Right lung (tissue), 10 donors: ENCODE data around the gene TMEFF2. TPM values are rescaled to one million over a fixed set of nuclear protein-coding genes. Genes with fewer than 3 reads are reported as not detected.

Experiments used
- DNase-seq, 2 donors: peaks; one replicate each; pipeline ENCODE4 v3.0.0-alpha.2; 2013
- long read RNA-seq, 8 donors: transcript quantifications; one replicate each; lab custom pipeline, GENCODE V29; 2026
- polyA plus RNA-seq, 5 donors: library from polyadenylated mRNA; unstranded; fragments of 120-200 nt; gene quantifications; one replicate each; pipeline versions ENCODE4 v1.2.1 to v1.2.3, GENCODE V29; 2013; ENCODE audit warnings: inconsistent platforms in 1 of 5, low replicate concordance in 1 of 5; ENCODE audit not compliant: insufficient read length in 5 of 5, insufficient read depth in 1 of 5

TMEFF2 gene, protein sequence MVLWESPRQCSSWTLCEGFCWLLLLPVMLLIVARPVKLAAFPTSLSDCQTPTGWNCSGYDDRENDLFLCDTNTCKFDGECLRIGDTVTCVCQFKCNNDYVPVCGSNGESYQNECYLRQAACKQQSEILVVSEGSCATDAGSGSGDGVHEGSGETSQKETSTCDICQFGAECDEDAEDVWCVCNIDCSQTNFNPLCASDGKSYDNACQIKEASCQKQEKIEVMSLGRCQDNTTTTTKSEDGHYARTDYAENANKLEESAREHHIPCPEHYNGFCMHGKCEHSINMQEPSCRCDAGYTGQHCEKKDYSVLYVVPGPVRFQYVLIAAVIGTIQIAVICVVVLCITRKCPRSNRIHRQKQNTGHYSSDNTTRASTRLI
- 1 to 10 TPM in 2 of 5 donors, under 1 TPM in 3; 0.25 to 1.4 (median 0.72) TPM for polyA plus RNA-seq
- long read RNA-seq, donor 1, partial matches to known transcripts: 0 of 2 reads
- long read RNA-seq, donor 1, other reads (novel, unspliced or antisense): 0 of 2 reads
- long read RNA-seq, donor 2: 0 reads
- long read RNA-seq, donor 3: 0 reads
- long read RNA-seq, donor 4: 0 reads
- long read RNA-seq, donor 5: 0 reads
- long read RNA-seq, donor 6: 0 reads
- long read RNA-seq, donor 7, partial matches to known transcripts: 0 of 1 reads
- long read RNA-seq, donor 7, other reads (novel, unspliced or antisense): 0 of 1 reads
- long read RNA-seq, donor 8: 0 reads

DNA sequence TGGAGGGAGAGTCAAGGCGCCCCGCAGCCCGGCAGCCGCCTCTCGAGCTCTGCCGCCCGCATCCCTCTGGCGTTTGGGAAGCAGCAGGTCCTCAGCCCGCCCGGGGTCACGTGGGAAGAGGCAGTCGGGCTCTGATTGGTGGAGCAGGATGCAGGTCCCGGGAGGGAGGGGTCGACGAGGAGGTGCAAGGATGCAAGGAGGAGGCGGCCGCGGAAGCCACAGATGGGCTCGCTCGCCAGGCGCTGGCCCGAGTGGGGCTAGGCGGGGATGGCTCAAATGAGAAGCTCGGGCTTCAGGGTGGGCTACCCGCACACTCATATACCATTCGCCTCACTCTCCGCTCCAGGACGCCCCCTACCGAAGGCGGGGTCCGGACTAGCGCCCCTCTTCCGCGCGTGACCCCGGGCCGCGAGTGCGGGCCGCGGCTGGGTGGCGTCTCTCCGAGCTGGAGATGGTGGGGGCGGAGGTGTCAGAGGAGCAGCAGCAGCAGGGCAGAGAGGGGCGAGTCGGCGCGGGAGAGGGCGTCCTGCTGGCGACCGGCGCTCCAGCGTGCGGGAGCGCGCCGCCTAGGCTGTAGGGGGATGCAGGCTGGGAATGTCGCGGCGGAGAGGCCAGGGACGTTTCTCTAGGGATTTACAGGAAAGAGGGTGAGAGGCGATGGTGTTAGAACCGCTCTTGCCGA lies at the start of gene TMEFF2:
Gene TMEFF2, minus strand, starts transcription at position 68 of the 682 bp plus-strand sequence. CDS start 409 bp downstream, outside the sequence.
- DNase-seq: peak in 1 of 2 donors; percentile 21

DNA sequence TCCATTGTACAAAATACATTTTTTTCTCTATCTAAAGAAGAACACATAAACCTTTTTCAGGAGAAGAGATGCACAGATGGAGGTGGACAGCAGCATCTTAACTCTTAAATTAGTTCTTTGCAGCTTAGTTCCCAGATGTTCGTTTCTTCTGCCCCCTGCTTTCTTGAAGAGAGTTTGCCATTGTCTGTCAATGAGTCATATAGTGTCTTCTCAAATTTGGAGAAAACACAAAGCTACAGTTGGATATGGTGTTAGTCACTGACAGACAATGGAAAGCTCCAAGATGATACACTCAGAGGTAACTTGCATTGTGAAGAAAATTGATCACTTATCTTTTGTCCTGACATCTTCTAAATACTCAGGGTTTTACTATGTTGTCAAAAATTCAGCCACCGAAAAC lies 48.8 kb upstream of the TMEFF2 start:
- DNase-seq: no peak

DNA sequence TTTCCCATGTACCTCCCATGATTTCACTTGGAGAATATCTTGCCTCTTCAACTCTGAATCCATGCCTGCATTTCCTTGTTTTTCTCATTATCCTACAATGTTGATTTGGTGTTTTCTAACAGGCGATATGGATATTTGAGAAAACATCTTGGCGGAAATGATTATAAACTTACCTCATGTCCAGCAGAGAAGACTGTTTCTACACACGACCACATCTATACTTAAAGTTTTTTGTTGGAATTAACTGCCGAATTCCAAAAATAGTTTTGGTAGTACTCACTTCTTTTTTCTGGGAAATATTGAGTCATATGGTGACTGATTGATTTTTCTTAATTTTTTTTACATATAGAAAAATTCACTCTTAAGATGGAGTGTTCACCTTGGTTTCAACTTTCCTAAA lies 41.4 kb upstream of the TMEFF2 start:
- no peak for DNase-seq

DNA sequence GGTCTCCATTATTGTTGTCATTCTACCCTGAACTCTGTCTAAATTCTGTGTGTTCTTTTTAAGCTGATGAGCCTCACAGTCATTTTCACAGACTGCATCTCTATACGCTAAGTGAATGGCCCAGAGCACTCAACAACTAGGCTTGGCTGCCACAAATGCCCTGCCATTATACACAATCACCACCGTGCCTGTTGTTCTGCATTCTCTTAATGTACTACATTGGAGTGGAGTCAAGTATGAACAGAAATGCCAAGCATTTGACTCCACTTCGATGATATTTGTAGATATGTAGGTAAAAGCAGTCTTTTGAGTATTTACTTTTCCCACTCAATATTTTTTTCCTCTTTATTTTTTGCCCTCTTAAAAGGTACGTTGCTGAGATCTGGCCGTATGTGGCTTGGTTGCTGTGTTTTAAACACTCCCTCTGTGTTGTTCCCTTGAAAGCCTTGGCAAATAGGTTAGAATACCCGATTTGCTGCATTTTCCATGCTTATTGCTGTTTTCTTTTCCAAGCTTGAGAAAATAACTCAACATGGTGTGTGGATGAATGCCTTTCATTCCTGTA lies 36.2 kb upstream of the TMEFF2 start:
- peak; percentile 33 to 42 for DNase-seq

DNA sequence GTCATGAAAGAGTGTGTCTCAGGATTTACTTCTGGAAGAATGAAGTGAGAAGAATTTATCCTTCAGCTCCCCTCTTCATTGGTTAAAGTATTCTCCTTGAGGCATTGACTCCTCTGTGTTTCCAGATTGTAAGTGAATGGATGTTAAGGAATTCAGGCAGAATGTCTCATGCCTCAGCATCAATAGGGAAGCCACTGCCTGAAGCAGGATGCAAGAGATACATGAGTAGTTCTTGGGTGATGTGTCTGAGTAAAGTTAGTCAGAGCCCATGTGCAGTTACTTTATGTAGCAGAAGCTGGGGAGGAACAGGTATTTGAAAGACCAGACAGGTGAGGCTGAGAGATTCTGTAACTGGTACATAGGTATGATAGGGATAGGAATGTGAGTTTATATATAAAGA lies 34.0 kb upstream of the TMEFF2 start:
- DNase-seq: no peak

DNA sequence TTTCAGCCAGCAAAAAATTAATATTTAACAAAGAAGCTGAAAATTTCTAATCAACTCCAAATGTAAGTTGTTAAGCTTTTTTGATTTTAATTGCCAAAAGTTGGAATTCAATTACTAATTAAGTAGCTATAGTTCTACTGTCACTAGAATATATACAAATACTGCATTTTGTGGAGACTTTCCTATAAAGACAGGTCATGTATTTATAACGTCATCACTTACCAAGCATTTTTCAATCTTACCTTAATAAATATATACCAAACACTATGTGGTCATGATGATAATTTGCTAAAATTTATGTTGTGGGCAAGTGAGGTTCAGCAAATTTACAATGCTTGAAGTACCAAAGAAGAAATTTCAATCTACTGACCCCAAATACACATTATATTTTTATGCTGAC lies 24.2 kb upstream of the TMEFF2 start:
- no peak for DNase-seq

DNA sequence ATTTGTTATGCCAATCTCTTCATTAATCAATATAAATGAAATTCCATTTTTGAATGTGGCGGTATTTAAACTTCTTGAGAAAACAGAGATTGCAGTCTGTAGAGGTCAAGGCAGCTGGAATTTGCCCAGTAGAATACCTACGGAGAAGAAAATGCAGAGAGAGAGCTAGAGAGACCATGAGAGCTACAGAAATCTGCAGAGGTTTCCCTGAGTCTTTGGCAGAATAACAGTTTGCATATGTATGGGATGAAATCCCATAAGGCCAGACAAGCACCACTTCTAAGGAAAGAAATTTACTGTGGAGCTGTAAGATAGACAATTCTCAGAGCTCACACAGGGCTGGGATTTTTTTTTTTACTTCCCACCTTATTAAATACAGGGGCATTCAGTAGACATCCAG lies 23.6 kb upstream of the TMEFF2 start:
- no peak for DNase-seq

DNA sequence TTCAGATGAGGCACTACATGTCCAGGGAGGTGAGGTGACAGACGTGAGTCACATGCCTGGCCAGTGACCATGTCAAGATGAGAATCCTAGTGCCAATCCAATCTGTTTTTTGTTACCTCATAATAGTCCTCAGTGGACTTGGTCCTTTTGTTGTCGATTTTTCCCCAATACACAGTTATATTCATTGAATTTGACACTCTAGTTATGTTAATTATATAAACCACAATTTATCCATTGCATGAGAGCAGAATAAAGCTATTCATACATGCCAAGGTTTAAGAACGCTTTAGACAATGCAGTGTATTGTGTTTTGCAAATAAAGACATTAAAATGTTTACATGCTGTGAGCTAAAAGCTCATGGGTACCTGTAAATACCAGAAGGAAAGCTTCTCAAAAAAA lies 21.6 kb upstream of the TMEFF2 start:
- DNase-seq: no peak

DNA sequence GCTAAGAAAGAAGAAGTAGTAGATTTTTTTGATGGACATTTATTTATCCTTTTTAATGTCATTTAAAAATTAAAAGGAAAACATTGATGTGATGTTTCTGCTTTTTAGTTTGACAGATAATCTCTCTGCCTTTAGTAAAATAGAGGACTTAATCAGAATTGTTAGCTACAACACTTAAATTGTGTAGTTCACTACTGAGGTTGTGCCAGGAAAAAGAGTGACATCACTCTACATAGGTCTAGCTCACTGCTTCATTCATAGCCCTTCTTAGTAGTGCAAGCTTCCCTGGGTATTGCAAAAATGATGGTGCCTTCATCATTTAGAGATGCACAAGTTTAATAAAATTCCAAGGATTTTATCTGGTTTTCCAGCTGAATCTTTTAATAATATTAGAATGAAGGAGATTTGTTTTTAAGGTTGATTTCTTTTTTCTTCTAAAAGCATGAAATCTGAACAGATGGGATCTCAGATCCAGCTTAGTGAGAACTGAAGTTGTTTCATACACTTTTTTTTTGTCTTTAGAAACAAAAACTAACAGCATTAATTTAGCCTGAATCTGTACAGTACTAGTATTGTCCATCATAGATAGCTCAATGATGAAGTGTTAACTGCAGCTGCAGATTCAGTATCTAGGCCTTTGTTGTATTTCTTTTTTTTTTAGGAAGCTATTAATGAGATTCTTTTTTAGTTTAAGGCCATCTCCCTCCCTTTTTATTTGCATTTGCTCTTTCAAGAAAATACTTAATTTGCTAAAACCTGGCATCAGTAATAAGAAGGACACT lies 20.6 kb upstream of the TMEFF2 start:
- DNase-seq: no peak

DNA sequence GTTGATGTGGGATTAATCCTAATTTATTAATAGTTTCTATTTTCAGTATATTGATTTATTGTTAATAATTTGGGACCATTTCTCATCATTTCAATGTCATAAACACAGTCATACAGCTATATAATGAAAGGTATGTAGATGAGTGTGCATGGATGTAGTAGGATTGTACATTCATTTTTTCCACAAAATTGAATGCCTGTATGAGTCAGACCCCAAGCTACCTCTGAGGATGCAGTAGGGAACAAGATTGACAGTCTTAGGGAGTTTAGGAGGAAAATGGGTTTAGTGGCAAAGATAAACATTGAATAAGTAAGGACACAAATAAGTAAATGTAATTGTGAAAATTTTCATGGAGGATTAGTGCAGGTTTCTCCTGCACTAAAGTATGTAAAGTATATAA lies 14.1 kb upstream of the TMEFF2 start:
- DNase-seq: no peak

DNA sequence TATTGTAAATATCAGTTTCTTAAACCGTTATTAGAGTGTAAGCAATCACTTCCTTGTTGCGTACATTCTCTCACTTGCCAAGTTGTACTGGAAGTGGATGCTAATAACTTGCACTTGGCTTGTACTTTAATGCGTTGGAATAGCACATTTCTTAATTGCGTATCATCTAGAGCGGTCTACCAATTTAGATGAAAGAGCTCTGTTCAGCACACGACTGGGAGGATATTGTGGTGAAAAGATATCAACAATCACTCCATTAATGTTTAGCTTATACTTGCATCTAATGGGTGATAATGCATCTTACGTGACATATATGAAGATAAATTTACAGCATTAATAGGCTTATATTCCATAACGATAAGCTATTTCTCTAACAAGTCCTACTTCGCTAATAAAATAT lies 11.7 kb upstream of the TMEFF2 start:
- DNase-seq: no peak

DNA sequence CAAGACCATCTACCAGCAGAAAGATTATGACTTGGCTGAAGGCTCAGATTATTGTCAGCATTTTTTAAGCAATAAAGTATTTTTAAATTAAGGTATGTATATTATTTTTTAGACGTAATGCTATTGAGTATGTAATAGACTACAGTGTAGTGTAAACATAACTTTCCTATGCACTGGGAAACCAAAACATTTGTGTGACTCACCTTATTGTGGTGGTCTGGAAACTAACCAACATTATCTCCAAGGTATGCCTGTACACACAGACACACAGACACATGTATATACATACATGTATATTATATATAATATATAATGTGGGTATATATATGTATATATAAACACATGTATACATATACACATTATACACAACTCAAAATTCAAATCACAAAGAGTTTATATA lies 9.1 kb upstream of the TMEFF2 start:
- DNase-seq: no peak

DNA sequence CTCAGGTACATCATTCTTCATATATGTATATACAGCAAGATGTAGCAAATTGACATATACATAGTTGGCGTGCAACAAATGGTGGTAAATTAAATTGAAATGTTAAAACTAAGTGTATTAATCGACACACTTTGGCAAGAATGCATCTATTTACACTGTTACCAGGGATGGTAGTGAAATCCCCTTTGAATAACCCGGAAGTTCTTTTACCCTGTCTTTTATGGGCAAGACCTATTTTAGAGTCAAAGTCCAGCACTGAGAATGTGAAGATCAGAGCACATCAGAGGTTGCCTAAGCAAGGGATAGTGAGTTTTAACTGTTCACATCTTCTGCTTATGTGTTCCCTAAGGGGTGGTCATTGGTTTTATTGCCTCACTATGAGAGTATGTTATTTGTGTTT lies 7.6 kb upstream of the TMEFF2 start:
- no peak for DNase-seq

DNA sequence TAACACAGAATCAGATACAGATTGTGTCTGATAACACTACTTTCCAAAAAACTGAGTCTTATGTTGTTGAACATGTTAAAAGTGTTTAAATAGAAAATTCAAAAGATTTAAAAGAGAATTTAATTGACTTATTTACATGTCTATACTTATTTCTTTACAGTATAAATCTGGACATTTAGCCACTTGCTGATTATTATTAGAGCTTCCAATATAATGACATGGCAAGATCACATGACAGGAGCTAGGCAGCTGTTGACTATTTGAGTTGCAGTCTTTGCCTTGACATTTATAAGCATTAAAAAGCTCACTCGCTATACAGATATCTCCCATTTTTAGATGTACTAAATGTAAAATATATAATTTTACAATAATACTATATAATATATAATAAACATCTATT lies 6.4 kb upstream of the TMEFF2 start:
- no peak for DNase-seq

DNA sequence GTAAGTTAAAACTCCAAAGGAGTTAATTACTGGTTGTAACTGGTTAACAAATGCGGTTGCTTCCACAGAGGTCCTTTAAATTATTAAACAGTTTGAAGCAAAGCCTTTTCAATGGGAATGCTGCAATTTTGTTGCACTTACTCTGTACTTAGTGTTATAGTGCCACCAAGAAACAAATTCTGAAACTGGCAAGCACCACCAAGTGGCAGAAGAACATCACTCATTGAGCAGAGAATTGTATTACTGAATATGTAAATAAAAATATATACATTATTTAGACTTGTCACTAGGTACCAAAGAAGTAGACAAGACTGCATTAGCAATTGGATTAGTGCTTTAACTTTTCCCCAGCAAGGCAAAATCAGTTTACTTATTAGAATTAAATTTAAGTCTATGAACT lies 2.6 kb upstream of the TMEFF2 start:
- DNase-seq: no peak

DNA sequence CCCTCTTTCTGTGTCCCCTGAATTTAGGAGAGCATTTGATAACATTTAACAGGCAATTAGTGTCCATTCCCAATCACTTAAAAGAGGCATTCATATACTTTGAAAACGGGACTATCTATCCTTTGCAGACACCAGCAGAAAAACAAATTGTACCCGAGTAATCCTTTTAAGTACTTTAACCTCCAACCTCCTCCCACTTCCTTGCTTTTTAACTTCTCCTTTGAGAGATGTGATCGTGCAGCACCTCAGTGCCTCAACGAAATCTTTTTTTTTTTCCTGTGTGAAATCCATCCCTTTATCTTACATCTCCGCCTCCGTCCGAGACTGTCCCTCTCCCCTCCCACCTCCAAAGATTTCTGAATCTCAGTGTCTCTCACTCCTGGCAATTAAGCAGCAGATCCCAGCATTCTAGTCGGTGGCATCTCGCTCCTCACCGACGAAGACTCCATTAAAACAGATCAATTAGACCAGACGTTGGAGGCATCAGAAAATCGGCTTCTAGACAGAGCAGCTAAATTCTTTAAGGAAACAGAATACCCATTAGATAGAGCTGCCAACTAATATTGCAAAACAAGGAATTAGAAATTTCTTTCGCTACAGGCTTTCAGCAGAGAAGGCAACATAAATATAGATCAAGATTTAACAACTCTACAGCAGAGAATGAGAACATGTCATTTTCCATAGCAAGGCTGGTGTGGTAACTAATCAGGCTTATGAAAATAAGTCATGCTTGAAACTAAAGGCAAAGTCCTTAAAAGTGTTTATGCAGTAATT lies 1.9 kb upstream of the TMEFF2 start:
- peak in 1 of 2 donors; percentile 9 for DNase-seq

DNA sequence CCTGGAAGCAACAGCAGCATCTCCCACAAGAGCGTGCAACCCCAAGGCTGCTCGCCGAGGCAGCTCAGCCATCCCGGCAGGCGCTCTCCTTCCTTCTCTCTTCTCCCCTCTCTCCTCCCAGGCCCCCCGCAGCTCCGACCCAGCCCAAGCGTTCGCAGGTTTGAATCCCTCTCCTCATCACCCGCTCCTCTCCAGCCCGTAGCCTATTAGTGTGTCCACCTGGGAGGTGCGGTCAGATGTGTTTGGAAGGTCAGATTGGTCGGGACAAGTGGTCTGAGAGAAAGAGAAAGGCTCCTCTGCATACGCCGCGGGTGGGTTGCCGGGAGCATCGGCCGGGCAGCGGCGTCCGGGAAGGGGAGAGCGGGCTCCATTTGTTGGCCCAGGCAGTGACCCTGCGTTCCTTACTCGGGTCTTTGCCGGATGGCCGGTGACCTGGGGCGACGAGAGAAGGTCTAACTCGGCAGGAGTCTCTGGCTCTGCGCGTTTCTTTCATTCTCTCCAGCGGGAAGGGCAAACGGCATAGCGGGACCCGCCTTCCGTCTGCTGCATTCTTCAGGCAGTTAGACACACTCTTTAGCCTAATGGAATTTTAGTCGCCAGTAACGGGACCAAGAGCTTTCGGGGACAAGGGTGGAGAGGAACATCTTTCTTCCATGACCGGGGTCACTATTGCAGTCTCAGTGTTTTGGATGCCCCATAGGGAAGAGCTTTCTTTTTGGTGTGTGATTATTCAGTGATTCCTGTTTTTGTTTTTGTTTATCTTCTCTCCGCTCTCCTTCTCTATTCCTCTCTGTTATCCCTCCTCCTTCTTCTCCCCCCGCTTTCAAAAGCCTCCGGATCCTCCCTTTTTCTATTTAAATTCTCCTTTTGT lies 1.1 kb upstream of the TMEFF2 start:
- peak in 1 of 2 donors; percentile 17 for DNase-seq

DNA sequence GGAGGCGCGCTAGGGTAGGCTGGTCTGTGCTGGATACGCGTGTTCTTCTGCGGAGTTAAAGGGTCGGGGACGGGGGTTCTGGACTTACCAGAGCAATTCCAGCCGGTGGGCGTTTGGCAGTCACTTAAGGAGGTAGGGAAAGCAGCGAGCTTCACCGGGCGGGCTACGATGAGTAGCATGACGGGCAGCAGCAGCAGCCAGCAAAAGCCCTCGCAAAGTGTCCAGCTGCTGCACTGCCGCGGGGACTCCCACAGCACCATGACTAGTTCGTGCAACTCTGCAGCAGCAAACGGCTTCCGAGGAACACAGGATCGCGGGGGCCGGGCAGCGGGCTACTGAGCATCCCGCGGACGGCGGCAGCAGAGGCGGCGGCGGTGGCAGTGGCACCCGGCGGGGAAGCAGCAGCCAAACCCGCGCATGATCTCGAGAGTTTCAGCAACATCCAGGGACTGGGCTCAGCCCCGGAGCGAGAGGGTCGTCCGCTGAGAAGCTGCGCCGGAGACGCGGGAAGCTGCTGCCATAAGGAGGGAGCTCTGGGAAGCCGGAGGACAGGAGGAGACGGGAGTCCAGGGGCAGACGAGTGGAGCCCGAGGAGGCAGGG lies 368 bp downstream of the TMEFF2 start:
- peak in 1 of 2 donors; percentile 11 for DNase-seq

DNA sequence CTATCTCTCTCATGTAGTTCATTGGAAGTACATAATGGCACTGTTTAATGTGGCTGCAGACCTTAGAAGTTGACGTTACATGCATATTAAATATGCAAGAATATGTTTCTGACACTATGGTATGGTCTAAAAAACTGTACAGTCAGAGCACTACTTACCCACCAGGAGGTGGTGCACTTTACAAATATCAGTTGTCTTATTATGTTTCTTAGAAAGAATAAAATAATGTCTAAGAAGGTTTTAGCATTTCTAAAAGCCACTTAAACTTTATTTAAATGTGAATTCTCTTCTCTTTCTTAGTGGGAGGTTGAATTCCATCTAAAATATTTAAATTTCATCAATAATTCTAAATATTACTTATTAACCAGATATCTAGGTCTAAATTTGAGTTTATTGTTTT lies 4.3 kb downstream of the TMEFF2 start:
- DNase-seq: no peak
